Astrocyte (in vitro differentiated cells and primary cell): ENCODE data around the gene INPP5A. TPM values are rescaled to one million over a fixed set of nuclear protein-coding genes. Genes with fewer than 3 reads are reported as not detected.
"Not testable (repeated sequence)": the region's sequence is repeated elsewhere in the genome, so short reads cannot be mapped to it uniquely, and the experiment has no call there.

ENCODE experiments used
- DNase-seq: peaks from one replicate; pipeline ENCODE4 v3.0.0-alpha.2; 2010; ENCODE audit warnings: low read depth
- FAIRE-seq: peaks from 2 replicates; lab custom pipeline; 2011; peaks lifted over from hg19 to GRCh38; lab: Jason Lieb, UNC
- H2AFZ ChIP-seq: 2 replicates; pipeline ENCODE4 v1.6.0; 2012; ENCODE audit warnings: low read depth, low read length, inconsistent platforms
- H3K27ac ChIP-seq: 2 replicates; pipeline ENCODE4 v1.5.1; 2011; ENCODE audit warnings: low read depth, low read length, inconsistent platforms
- H3K27me3 ChIP-seq: 2 replicates; pipeline ENCODE4 v1.6.0; 2011; ENCODE audit warnings: low read length, inconsistent platforms; ENCODE audit not compliant: insufficient read depth
- H3K36me3 ChIP-seq: 2 replicates; pipeline ENCODE4 v1.5.1; 2011; ENCODE audit warnings: low read length, inconsistent platforms; ENCODE audit not compliant: insufficient read depth
- H3K4me1 ChIP-seq: 2 replicates; pipeline ENCODE4 v1.5.1; 2011; ENCODE audit warnings: low read length, inconsistent platforms; ENCODE audit not compliant: insufficient read depth
- H3K4me2 ChIP-seq: 2 replicates; pipeline ENCODE4 v1.6.0; 2012; ENCODE audit warnings: low read length, inconsistent platforms
- H3K4me3 ChIP-seq: 2 replicates; pipeline ENCODE4 v1.5.1; 2011; ENCODE audit warnings: low read depth, mild to moderate bottlenecking, low read length, inconsistent platforms; ENCODE audit not compliant: insufficient read depth
- H3K79me2 ChIP-seq: 2 replicates; pipeline ENCODE4 v1.6.0; 2012; ENCODE audit warnings: mild to moderate bottlenecking, low read length, inconsistent platforms; ENCODE audit not compliant: insufficient read depth
- H3K9ac ChIP-seq: 2 replicates; pipeline ENCODE4 v1.6.0; 2012; ENCODE audit warnings: mild to moderate bottlenecking, low read length, inconsistent platforms
- H3K9me3 ChIP-seq: 2 replicates; pipeline ENCODE4 v1.5.1; 2012; ENCODE audit warnings: low read depth, mild to moderate bottlenecking, low read length, inconsistent platforms; ENCODE audit not compliant: insufficient read depth
- H4K20me1 ChIP-seq: 2 replicates; pipeline ENCODE4 v1.6.0; 2012; ENCODE audit warnings: low read length, inconsistent platforms; ENCODE audit not compliant: insufficient read depth
- H3K27ac Mint-ChIP-seq: one replicate; pipeline ENCODE4 v1.8.0; 2021; ENCODE audit warnings: mild to moderate bottlenecking, mixed read lengths; ENCODE audit not compliant: unreplicated experiment
- H3K27me3 Mint-ChIP-seq: one replicate; pipeline ENCODE4 v1.8.0; 2021; ENCODE audit warnings: low read depth, mixed read lengths; ENCODE audit not compliant: unreplicated experiment
- H3K36me3 Mint-ChIP-seq: one replicate; pipeline ENCODE4 v1.8.0; 2021; ENCODE audit warnings: low read depth, mixed read lengths; ENCODE audit not compliant: unreplicated experiment
- H3K4me1 Mint-ChIP-seq: one replicate; pipeline ENCODE4 v1.8.0; 2021; ENCODE audit warnings: low read depth, mixed read lengths; ENCODE audit not compliant: unreplicated experiment
- H3K4me3 Mint-ChIP-seq: one replicate; pipeline ENCODE4 v1.8.0; 2021; ENCODE audit warnings: mild to moderate bottlenecking, moderate library complexity, mixed read lengths; ENCODE audit not compliant: unreplicated experiment
- H3K9me3 Mint-ChIP-seq: one replicate; pipeline ENCODE4 v1.8.0; 2021; ENCODE audit warnings: mild to moderate bottlenecking, mixed read lengths; ENCODE audit not compliant: unreplicated experiment
- CTCF ChIP-seq: IDR thresholded peaks from 2 replicates; pipeline ENCODE4 v1.5.1; 2011; ENCODE audit warnings: low read depth, mild to moderate bottlenecking, inconsistent platforms, low read length, moderate library complexity; ENCODE audit not compliant: insufficient read depth
- EZH2 ChIP-seq: IDR thresholded peaks from 2 replicates; pipeline ENCODE4 v1.6.1; 2012; ENCODE audit warnings: mild to moderate bottlenecking, low read length, inconsistent platforms; ENCODE audit not compliant: insufficient read depth
- total RNA-seq: library from RNA; stranded (reverse); gene quantifications from 2 replicates; pipeline ENCODE4 v1.2.1, GENCODE V29; 2021

INPP5A gene
- total RNA-seq, 1 donor from 2014 or later, result 39.1 TPM

GRCh38 chr10:132790470-132790869, 252.9 kb downstream of the INPP5A start:
- H3K36me3 ChIP-seq, result no peaks in the 10 kb centered on the region
- H3K9me3 ChIP-seq, result no peaks in the 10 kb centered on the region
- H3K27me3 Mint-ChIP-seq, result peaks cover 18% of the 10 kb centered on the region
- DNase-seq, result no peak
- no peak overlapping the region for H3K4me2 ChIP-seq
- H3K27ac Mint-ChIP-seq, result no peak overlapping the region
- H3K4me3 Mint-ChIP-seq, result no peak overlapping the region
- no peak overlapping the region for H3K4me3 ChIP-seq
- no peak overlapping the region for H3K9ac ChIP-seq
- no peaks in the 10 kb centered on the region for H3K4me1 Mint-ChIP-seq
- H3K36me3 Mint-ChIP-seq, result no peaks in the 10 kb centered on the region
- TF ChIP-seq CTCF (no peak), EZH2 (no peak)
- no peak overlapping the region for H2AFZ ChIP-seq
- H3K27me3 ChIP-seq, result peaks cover 22% of the 10 kb centered on the region
- no peaks in the 10 kb centered on the region for H3K9me3 Mint-ChIP-seq
- peaks cover 3% of the 10 kb centered on the region for H3K4me1 ChIP-seq
- FAIRE-seq, result no peak
- peaks cover 3% of the 10 kb centered on the region for H4K20me1 ChIP-seq
- no peaks in the 10 kb centered on the region for H3K79me2 ChIP-seq
- H3K27ac ChIP-seq, result no peak overlapping the region

- H3K27me3 Mint-ChIP-seq, result peaks cover 20% of the 10 kb centered on the region
- H3K36me3 Mint-ChIP-seq, result no peaks in the 10 kb centered on the region
- no peak overlapping the region for H3K4me2 ChIP-seq
- no peak overlapping the region for H3K27ac ChIP-seq
- H3K4me3 Mint-ChIP-seq, result no peak overlapping the region
- H3K9me3 Mint-ChIP-seq, result no peaks in the 10 kb centered on the region
- FAIRE-seq (no peak), DNase-seq (no peak)
- no peaks in the 10 kb centered on the region for H3K4me1 Mint-ChIP-seq
- H4K20me1 ChIP-seq, result peaks cover 2% of the 10 kb centered on the region
- no peaks in the 10 kb centered on the region for H3K36me3 ChIP-seq
- TF ChIP-seq CTCF, result no peak
- H3K27me3 ChIP-seq, result peaks cover 22% of the 10 kb centered on the region
- H3K4me1 ChIP-seq, result peaks cover 3% of the 10 kb centered on the region
- no peaks in the 10 kb centered on the region for H3K9me3 ChIP-seq
- H3K4me3 ChIP-seq, result no peak overlapping the region
- no peak overlapping the region for H3K9ac ChIP-seq
- H3K27ac Mint-ChIP-seq, result no peak overlapping the region
- no peaks in the 10 kb centered on the region for H3K79me2 ChIP-seq
- no peak overlapping the region for H2AFZ ChIP-seq
These were observed 253.6 kb downstream of the INPP5A start for GRCh38 chr10:132790934-132791829.

GRCh38 chr10:132792099-132792498, 254.5 kb downstream of the INPP5A start:
- H2AFZ ChIP-seq, FAIRE-seq, H3K27ac ChIP-seq, H3K4me1 ChIP-seq, H3K79me2 ChIP-seq, H3K27ac Mint-ChIP-seq, H3K9me3 ChIP-seq, H3K4me2 ChIP-seq, H3K36me3 ChIP-seq, H3K4me3 ChIP-seq, H4K20me1 ChIP-seq, H3K4me3 Mint-ChIP-seq, H3K9me3 Mint-ChIP-seq, H3K9ac ChIP-seq, H3K4me1 Mint-ChIP-seq, H3K36me3 Mint-ChIP-seq, DNase-seq: not testable (repeated sequence)
- H3K27me3 ChIP-seq, result peaks cover 22% of the 10 kb centered on the region
- peaks cover 23% of the 10 kb centered on the region for H3K27me3 Mint-ChIP-seq
